Caco-2 (cell line): ENCODE data around the gene LYPD5. TPM values are rescaled to one million over a fixed set of nuclear protein-coding genes. Genes with fewer than 3 reads are reported as not detected.

Experiments
- BruUV-seq: library from RNA; stranded (reverse); fragments of 400-500 nt; replicated peaks from 2 replicates; lab custom pipeline; 2021; lab: Mats Ljungman, UMichigan
- CTCF ChIA-PET: fragments of 300-600 bp; sonication (Branson Sonifier 250); formaldehyde crosslinking; loops from one replicate; lab custom pipeline; 2022; ENCODE audit warnings: antibody characterized with exemption; lab: Charles Lee
- POLR2A ChIA-PET: fragments of 300-600 bp; sonication (Branson Sonifier 250); formaldehyde crosslinking; loops from one replicate; lab custom pipeline; 2022; ENCODE audit warnings: antibody characterized with exemption; lab: Charles Lee
- DNase-seq, 2 experiments: peaks; one replicate each; pipeline versions ENCODE4 v3.0.0 to v3.0.0-alpha.2; 2020 to 2022
- H3K27me3 ChIP-seq: replicated peaks from 2 replicates; pipeline ENCODE4 v1.6.0; 2011; ENCODE audit warnings: low read length; ENCODE audit not compliant: control insufficient read depth, insufficient read depth
- H3K36me3 ChIP-seq: 2 replicates; pipeline ENCODE4 v1.5.1; 2011; ENCODE audit warnings: low read length; ENCODE audit not compliant: control insufficient read depth, insufficient read depth
- H3K4me1 ChIP-seq: fragments of 250-450 bp; sonication (Bioruptor Pico); 2 replicates; pipeline ENCODE4 v1.5.1; 2020; ENCODE audit warnings: mild to moderate bottlenecking
- H3K4me3 ChIP-seq: 2 replicates; pipeline ENCODE4 v1.5.1; 2011; ENCODE audit warnings: low read depth, mild to moderate bottlenecking, control low read depth, low read length
- H3K9me3 ChIP-seq: fragments of 250-450 bp; sonication (Bioruptor Pico); 2 replicates; pipeline ENCODE4 v1.5.1; 2020; ENCODE audit warnings: mild to moderate bottlenecking, moderate library complexity
- H3K27ac Mint-ChIP-seq: one replicate; pipeline ENCODE4 v1.8.0; 2022; ENCODE audit warnings: mixed read lengths; ENCODE audit not compliant: unreplicated experiment
- H3K27me3 Mint-ChIP-seq: one replicate; pipeline ENCODE4 v1.8.0; 2022; ENCODE audit warnings: mixed read lengths; ENCODE audit not compliant: insufficient read depth, unreplicated experiment
- H3K36me3 Mint-ChIP-seq: one replicate; pipeline ENCODE4 v1.8.0; 2022; ENCODE audit warnings: mild to moderate bottlenecking, mixed read lengths; ENCODE audit not compliant: insufficient read depth, unreplicated experiment
- H3K4me1 Mint-ChIP-seq: one replicate; pipeline ENCODE4 v1.8.0; 2022; ENCODE audit warnings: low read depth, mixed read lengths; ENCODE audit not compliant: unreplicated experiment
- H3K4me3 Mint-ChIP-seq: one replicate; pipeline ENCODE4 v1.8.0; 2022; ENCODE audit warnings: mild to moderate bottlenecking, moderate library complexity, mixed read lengths; ENCODE audit not compliant: unreplicated experiment
- H3K9me3 Mint-ChIP-seq: one replicate; pipeline ENCODE4 v1.8.0; 2022; ENCODE audit warnings: mixed read lengths; ENCODE audit not compliant: unreplicated experiment
- CTCF ChIP-seq, 2 experiments: fragments of 200-600 bp in 1 of 2; IDR thresholded peaks; 1 replicate in 1 of 2; 2 replicates in 1 of 2; pipeline versions ENCODE4 v1.5.1 to v1.8.0; 2011 to 2022; ENCODE audit warnings: antibody characterized with exemption in 1 of 2, control low read depth in 1 of 2, inconsistent platforms in 1 of 2, low read depth in 1 of 2, low read length in 1 of 2, mild to moderate bottlenecking in 1 of 2, moderate library complexity in 1 of 2; ENCODE audit not compliant: insufficient read depth in 1 of 2, severe bottlenecking in 1 of 2, unreplicated experiment in 1 of 2
- intact Hi-C: fragments of 100-400 bp; cut with micrococcal nuclease; formaldehyde crosslinking; loops from one replicate; pipeline ENCODE4 v1.10.0; 2022; ENCODE audit not compliant: unreplicated experiment
- total RNA-seq: library from RNA; stranded (reverse); gene quantifications from 2 replicates; pipeline ENCODE4 v1.2.3, GENCODE V29; 2022

Gene LYPD5
- total RNA-seq, 1 experiment from 2014 or later: 0.95 TPM

DNA sequence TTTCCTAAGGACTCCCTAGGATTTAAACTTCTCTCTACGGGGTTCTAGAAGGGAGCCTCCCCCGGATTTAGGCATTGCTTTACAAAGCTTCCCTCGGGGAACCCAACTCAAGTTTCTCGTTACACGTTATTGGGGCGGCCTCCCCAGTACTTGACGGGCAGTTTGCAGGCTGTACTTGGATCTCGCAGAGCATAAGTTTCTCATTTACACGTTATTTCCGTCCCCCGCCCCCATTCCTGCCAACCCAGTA, 48.1 kb downstream of the LYPD5 start:
- H3K36me3 ChIP-seq: no peaks in the 10 kb centered on the region; the same call in 1 of the 2 replicates
- H3K9me3 ChIP-seq: no peaks in the 10 kb centered on the region
- Mint-ChIP-seq H3K27ac (peak overlapping the region; percentile 100), H3K36me3 (peaks cover 37% of the 10 kb centered on the region), H3K4me3 (peak overlapping the region; percentile 97), H3K9me3 (no peaks in the 10 kb centered on the region), H3K27me3 (no peaks in the 10 kb centered on the region), H3K4me1 (peaks cover 13% of the 10 kb centered on the region)
- DNase-seq: no peak
- no peaks in the 10 kb centered on the region for H3K27me3 ChIP-seq
- CTCF ChIA-PET: interaction anchor here (1.0 to 2.2 kb wide), 3 partner anchors 9 to 86 kb away, joined by 4 to 15 read pairs (median 5); no protein-coding TSS in a partner anchor
- BruUV-seq: no TSS peak
- H3K4me1 ChIP-seq: no peaks in the 10 kb centered on the region
- no peak for TF ChIP-seq CTCF (IDR thresholded peaks at IDR 0.05; ENCODE audit: insufficient read depth in 1 of 2, low read depth in 1 of 2, low read length in 1 of 2, severe bottlenecking in 1 of 2, unreplicated experiment in 1 of 2)
- peak overlapping the region; percentile 98 for H3K4me3 ChIP-seq
- POLR2A ChIA-PET: interaction anchor here (0.7 to 1.3 kb wide), 6 partner anchors 8 to 410 kb away, joined by 3 to 12 read pairs (median 6); partner anchors contain the start of genes ZNF226 and ZNF283
- intact Hi-C loops: no loop called here

GRCh38 chr19:43752287-43752875, 49.9 kb downstream of the LYPD5 start:
- Mint-ChIP-seq H3K9me3 (no peaks in the 10 kb centered on the region), H3K4me1 (peaks cover 18% of the 10 kb centered on the region), H3K27me3 (no peaks in the 10 kb centered on the region), H3K4me3 (no peak overlapping the region), H3K27ac (no peak overlapping the region), H3K36me3 (peaks cover 51% of the 10 kb centered on the region)
- TF ChIP-seq CTCF (IDR thresholded peaks at IDR 0.05; ENCODE audit: insufficient read depth in 1 of 2, low read depth in 1 of 2, low read length in 1 of 2, severe bottlenecking in 1 of 2, unreplicated experiment in 1 of 2): no peak
- BruUV-seq: no TSS peak
- intact Hi-C loops: no loop called here
- no peaks in the 10 kb centered on the region for H3K27me3 ChIP-seq
- no peaks in the 10 kb centered on the region; the same call in 1 of the 2 replicates for H3K36me3 ChIP-seq
- H3K9me3 ChIP-seq: no peaks in the 10 kb centered on the region
- DNase-seq: no peak
- H3K4me3 ChIP-seq: no peak overlapping the region
- ChIA-PET CTCF (no interaction called here), POLR2A (no interaction called here)
- no peaks in the 10 kb centered on the region for H3K4me1 ChIP-seq

DNA sequence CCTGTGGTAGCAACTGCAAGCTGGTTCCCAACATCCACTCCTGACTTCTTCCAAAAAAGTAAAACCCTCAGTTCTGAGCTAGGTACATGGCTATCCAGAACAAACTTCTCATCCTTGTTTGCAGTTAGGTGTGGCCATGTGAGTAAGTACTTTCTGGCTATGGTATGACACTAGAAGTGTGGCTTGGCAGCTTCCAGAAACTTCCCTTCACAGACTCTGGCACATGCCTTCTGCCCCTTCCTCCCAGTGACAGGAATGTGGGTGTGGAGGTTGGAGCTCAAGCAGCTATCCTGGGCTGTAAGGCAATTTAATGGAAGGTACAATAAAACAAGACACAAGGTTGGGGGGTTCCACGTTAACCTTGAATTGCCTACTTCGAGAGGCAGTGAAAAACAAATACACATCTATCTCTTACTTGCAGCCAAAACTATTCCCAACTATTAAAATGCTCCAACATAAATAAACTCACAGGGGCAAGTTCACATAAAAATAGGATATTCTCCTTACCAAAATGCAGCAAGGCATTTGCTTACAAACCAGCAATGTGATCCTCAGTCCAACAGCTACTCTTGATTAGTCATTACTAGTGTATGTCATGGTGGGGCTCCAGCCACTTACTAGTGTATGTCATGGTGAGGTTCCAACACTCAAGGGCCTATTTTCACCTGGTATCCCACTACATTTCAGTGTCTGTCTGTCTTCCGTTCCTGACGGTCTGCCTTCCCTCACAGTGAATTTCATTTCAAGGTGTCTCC, 50.6 kb downstream of the LYPD5 start:
- Mint-ChIP-seq H3K27me3 (no peaks in the 10 kb centered on the region), H3K36me3 (peaks cover 53% of the 10 kb centered on the region), H3K27ac (no peak overlapping the region), H3K4me1 (peaks cover 18% of the 10 kb centered on the region), H3K4me3 (no peak overlapping the region), H3K9me3 (no peaks in the 10 kb centered on the region)
- intact Hi-C loops: no loop called here
- Histone ChIP-seq H3K9me3 (no peaks in the 10 kb centered on the region), H3K27me3 (no peaks in the 10 kb centered on the region), H3K4me1 (no peaks in the 10 kb centered on the region), H3K36me3 (no peaks in the 10 kb centered on the region; the same call in 1 of the 2 replicates), H3K4me3 (no peak overlapping the region)
- ChIA-PET CTCF (no interaction called here), POLR2A (interaction anchor here (0.5 kb wide), 1 partner anchor 1336 kb away, joined by 3 read pairs; no protein-coding TSS in a partner anchor)
- no peak for DNase-seq
- no peak for TF ChIP-seq CTCF (IDR thresholded peaks at IDR 0.05; ENCODE audit: insufficient read depth in 1 of 2, low read depth in 1 of 2, low read length in 1 of 2, severe bottlenecking in 1 of 2, unreplicated experiment in 1 of 2)
- BruUV-seq: no TSS peak
